Body of pancreas (tissue), 4 donors: ENCODE measurements around the gene ATP5PB. TPM values are rescaled to one million over a fixed set of nuclear protein-coding genes. Genes with fewer than 3 reads are reported as not detected.
A peak's percentile ranks its signal among the peaks of the same experiment; 100 is the strongest.

ENCODE experiments used
- ATAC-seq: fragments of 150-250 bp; one replicate; pipeline ENCODE4 v1.9.1; 2016
- DNase-seq, 4 donors: peaks; one replicate each; pipeline ENCODE4 v3.0.0-alpha.2; 2019
- H3K27ac ChIP-seq, 4 donors: fragments of 200-600 bp; sonication (generic); 1 replicate in 3 of 4; 2 replicates in 1 of 4; pipeline versions ENCODE4 v1.5.1 to v1.6.1; 2016 to 2019; ENCODE audit warnings: mild to moderate bottlenecking in 1 of 4, mixed read lengths in 1 of 4, moderate library complexity in 1 of 4
- H3K27me3 ChIP-seq, 2 donors: fragments of 200-600 bp; sonication (generic); one replicate each; pipeline ENCODE4 v1.6.0; 2016; ENCODE audit warnings: mild to moderate bottlenecking in 1 of 2
- H3K36me3 ChIP-seq, 2 donors: fragments of 200-600 bp; sonication (generic); replicated peaks in 1 of 2; 2 replicates each; pipeline ENCODE4 v1.5.1; 2016; ENCODE audit warnings: low read depth in 2 of 2; ENCODE audit not compliant: insufficient read depth in 1 of 2
- H3K4me1 ChIP-seq: fragments of 200-600 bp; sonication (generic); one replicate; pipeline ENCODE4 v1.6.0; 2016
- H3K4me3 ChIP-seq, 2 donors: fragments of 200-600 bp; sonication (generic); 1 replicate in 1 of 2; 2 replicates in 1 of 2; pipeline ENCODE4 v1.5.1; 2016 to 2019
- H3K9me3 ChIP-seq, 3 donors: fragments of 200-600 bp; sonication (generic); 1 replicate in 2 of 3; 2 replicates in 1 of 3; pipeline ENCODE4 v1.5.1; 2016
- POLR2A ChIP-seq, 3 donors: fragments of 450-650 bp; IDR thresholded peaks; one replicate each; pipeline ENCODE4 v1.6.1; 2016; ENCODE audit warnings: antibody characterized with exemption in 3 of 3, mild to moderate bottlenecking in 2 of 3
- WGBS, 2 donors: methylation state at CpG; one replicate each; pipeline ENCODE4 v1.1.5; 2017; 5-methylcytosine and 5-hydroxymethylcytosine counted together
- intact Hi-C: fragments of 100-400 bp; cut with DNase I; formaldehyde crosslinking; loops from one replicate; pipeline ENCODE4 v1.15.1; 2023
- total RNA-seq, 2 donors: library from RNA; depleted of rRNA; stranded (reverse); fragments of >200 nt; gene quantifications; one replicate each; pipeline ENCODE4 v1.1.0, GENCODE V29; 2016
- TF ChIP-seq, protein P1 (sequence below), 7 experiments: fragments of 450-650 bp in 4 of 7; fragments of 200-600 bp in 3 of 7; sonication (generic) in 3 of 7; IDR thresholded peaks; one replicate each; pipeline ENCODE4 v1.5.1; 2016 to 2019; ENCODE audit warnings: antibody characterized with exemption in 7 of 7

The ATP5PB gene
- total RNA-seq, 2 donors from 2014 or later = 55.0 to 91.0 TPM

- H3K9me3 ChIP-seq = no peaks in the 10 kb centered on the region
- intact Hi-C loops = no loop called here
- 67 to 91% methylated on average over 1 of the region's 1 CpG for WGBS, 2 donors
Observed at GRCh38 chr1:111417755-111418154, 31.5 kb upstream of the ATP5PB start.

GRCh38 chr1:111419037-111419436 lies 30.2 kb upstream of the ATP5PB start:
- TF ChIP-seq, protein P1, sequence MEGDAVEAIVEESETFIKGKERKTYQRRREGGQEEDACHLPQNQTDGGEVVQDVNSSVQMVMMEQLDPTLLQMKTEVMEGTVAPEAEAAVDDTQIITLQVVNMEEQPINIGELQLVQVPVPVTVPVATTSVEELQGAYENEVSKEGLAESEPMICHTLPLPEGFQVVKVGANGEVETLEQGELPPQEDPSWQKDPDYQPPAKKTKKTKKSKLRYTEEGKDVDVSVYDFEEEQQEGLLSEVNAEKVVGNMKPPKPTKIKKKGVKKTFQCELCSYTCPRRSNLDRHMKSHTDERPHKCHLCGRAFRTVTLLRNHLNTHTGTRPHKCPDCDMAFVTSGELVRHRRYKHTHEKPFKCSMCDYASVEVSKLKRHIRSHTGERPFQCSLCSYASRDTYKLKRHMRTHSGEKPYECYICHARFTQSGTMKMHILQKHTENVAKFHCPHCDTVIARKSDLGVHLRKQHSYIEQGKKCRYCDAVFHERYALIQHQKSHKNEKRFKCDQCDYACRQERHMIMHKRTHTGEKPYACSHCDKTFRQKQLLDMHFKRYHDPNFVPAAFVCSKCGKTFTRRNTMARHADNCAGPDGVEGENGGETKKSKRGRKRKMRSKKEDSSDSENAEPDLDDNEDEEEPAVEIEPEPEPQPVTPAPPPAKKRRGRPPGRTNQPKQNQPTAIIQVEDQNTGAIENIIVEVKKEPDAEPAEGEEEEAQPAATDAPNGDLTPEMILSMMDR (IDR thresholded peaks at IDR 0.05) = no peak
- no peak for TF ChIP-seq POLR2A (IDR thresholded peaks at IDR 0.05)
- Histone ChIP-seq H3K4me3 (no peak overlapping the region), H3K4me1 (peaks cover 5% of the 10 kb centered on the region), H3K27me3 (no peaks in the 10 kb centered on the region), H3K36me3 (no peaks in the 10 kb centered on the region), H3K9me3 (no peaks in the 10 kb centered on the region), H3K27ac (no peak overlapping the region)
- 100% methylated on average over 1 of the region's 1 CpG for WGBS, 2 donors
- DNase-seq (no peak), ATAC-seq (no peak)
- intact Hi-C loops = no loop called here

More at GRCh38 chr1:111417755-111418154, 31.5 kb upstream of the ATP5PB start:
- Histone ChIP-seq H3K4me3 (no peak overlapping the region), H3K27ac (no peak overlapping the region), H3K27me3 (no peaks in the 10 kb centered on the region), H3K36me3 (no peaks in the 10 kb centered on the region), H3K4me1 (peaks cover 5% of the 10 kb centered on the region)
- TF ChIP-seq, protein P1 (IDR thresholded peaks at IDR 0.05) = no peak
- no peak for TF ChIP-seq POLR2A (IDR thresholded peaks at IDR 0.05)
- DNase-seq (no peak), ATAC-seq (no peak)

- 76 to 81% methylated on average over 5 of the region's 5 CpGs for WGBS, 2 donors
- Histone ChIP-seq H3K36me3 (no peaks in the 10 kb centered on the region), H3K27ac (no peak overlapping the region), H3K4me1 (peaks cover 5% of the 10 kb centered on the region), H3K9me3 (no peaks in the 10 kb centered on the region), H3K4me3 (no peak overlapping the region), H3K27me3 (no peaks in the 10 kb centered on the region)
- DNase-seq (no peak), ATAC-seq (no peak)
- intact Hi-C loops = no loop called here
- no peak for TF ChIP-seq POLR2A (IDR thresholded peaks at IDR 0.05)
- TF ChIP-seq, protein P1 (IDR thresholded peaks at IDR 0.05) = no peak
Observed at GRCh38 chr1:111420377-111420776, 28.9 kb upstream of the ATP5PB start.

DNA sequence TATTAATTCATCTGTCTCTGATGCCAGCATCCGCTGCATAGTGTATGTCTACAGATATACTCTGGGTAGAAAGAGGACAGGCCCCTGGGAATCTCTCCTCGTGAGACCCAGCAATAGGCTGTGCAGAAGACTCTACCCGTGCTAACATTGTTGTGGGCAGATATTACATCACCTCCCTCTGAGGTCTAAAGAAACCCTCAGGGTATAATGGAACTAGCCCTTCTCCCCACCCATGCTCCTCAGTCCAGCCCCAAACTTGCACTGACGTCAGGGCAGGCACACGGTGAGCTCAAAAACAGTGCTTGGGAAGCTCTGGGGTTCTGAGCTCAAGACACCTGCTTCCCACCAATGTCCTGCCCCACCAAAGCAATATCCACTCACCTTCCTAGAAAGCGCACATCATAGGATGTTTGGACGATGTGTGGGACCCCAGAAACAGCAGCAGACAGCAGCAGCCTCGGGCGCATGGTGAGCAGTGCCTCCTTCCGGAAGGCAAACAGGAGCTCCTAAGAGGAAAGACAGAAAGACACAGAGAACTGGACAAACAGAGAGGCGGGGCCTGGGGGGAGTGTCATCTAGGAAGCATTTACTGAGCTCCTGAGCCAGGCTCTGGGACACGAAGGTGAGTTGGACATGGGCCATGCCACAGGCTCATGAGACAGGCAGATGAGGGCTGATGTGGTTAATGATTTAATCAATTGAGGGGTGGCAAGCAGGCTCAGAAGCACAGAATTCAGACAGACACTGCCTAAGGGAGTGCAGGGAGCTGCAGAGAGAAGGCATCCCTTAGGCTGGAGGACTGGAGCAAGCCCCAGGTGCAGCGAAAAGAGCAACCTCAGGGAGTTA lies 26.5 kb upstream of the ATP5PB start:
- ATAC-seq (peak; percentile 48), DNase-seq (peak in 3 of 4 donors; percentile 46 to 52 (median 49))
- TF ChIP-seq, protein P1 (IDR thresholded peaks at IDR 0.05) = no peak
- TF ChIP-seq POLR2A (IDR thresholded peaks at IDR 0.05) = no peak
- H3K36me3 ChIP-seq = no peaks in the 10 kb centered on the region
- no peaks in the 10 kb centered on the region for H3K27me3 ChIP-seq
- H3K27ac ChIP-seq = no peak overlapping the region
- H3K4me1 ChIP-seq = peaks cover 1% of the 10 kb centered on the region
- H3K9me3 ChIP-seq = no peaks in the 10 kb centered on the region
- 69 to 71% methylated on average over 9 to 13 of the region's 13 CpGs for WGBS, 2 donors
- no peak overlapping the region for H3K4me3 ChIP-seq
- intact Hi-C loops = no loop called here

GRCh38 chr1:111424281-111424680 lies 25.0 kb upstream of the ATP5PB start:
- H3K4me3 ChIP-seq = no peak overlapping the region
- no peak for DNase-seq
- no peaks in the 10 kb centered on the region for H3K27me3 ChIP-seq
- H3K4me1 ChIP-seq = no peaks in the 10 kb centered on the region
- intact Hi-C loops = no loop called here
- TF ChIP-seq, protein P1 (IDR thresholded peaks at IDR 0.05) = no peak
- TF ChIP-seq POLR2A (IDR thresholded peaks at IDR 0.05) = no peak
- no peaks in the 10 kb centered on the region for H3K36me3 ChIP-seq
- no peak for ATAC-seq
- H3K9me3 ChIP-seq = no peaks in the 10 kb centered on the region
- WGBS, 2 donors = 87 to 96% methylated on average over 3 of the region's 3 CpGs
- H3K27ac ChIP-seq = no peak overlapping the region
